Measurements from ENCODE around the gene CHRNB2. TPM values are rescaled to one million over a fixed set of nuclear protein-coding genes. Genes with fewer than 3 reads are reported as not detected.

Gene CHRNB2
- total RNA-seq, 2 donors from 2014 or later = 0.52 to 7.6 TPM

- Histone ChIP-seq H3K9me3 (no peaks in the 10 kb centered on the region), H3K36me3 (replicated peaks in 1 of 2; ENCODE audit: insufficient read depth in 1 of 2, low read depth in 2 of 2) (peaks cover 0 to 1% of the 10 kb centered on the region in 2 donors), H3K4me3 (peak overlapping the region; percentile 58 to 89), H3K27me3 (no peaks in the 10 kb centered on the region), H3K27ac (peak overlapping the region; percentile 89 to 97 (median 94)), H3K4me1 (peaks cover 33% of the 10 kb centered on the region)
- 12 to 18% methylated on average over 11 of the region's 11 CpGs for WGBS, 2 donors
- DNase-seq (peak in 1 of 4 donors; percentile 14), ATAC-seq (peak; percentile 1)
- intact Hi-C loops (cut with DNase I) = no loop called here
- TF ChIP-seq, protein P1, sequence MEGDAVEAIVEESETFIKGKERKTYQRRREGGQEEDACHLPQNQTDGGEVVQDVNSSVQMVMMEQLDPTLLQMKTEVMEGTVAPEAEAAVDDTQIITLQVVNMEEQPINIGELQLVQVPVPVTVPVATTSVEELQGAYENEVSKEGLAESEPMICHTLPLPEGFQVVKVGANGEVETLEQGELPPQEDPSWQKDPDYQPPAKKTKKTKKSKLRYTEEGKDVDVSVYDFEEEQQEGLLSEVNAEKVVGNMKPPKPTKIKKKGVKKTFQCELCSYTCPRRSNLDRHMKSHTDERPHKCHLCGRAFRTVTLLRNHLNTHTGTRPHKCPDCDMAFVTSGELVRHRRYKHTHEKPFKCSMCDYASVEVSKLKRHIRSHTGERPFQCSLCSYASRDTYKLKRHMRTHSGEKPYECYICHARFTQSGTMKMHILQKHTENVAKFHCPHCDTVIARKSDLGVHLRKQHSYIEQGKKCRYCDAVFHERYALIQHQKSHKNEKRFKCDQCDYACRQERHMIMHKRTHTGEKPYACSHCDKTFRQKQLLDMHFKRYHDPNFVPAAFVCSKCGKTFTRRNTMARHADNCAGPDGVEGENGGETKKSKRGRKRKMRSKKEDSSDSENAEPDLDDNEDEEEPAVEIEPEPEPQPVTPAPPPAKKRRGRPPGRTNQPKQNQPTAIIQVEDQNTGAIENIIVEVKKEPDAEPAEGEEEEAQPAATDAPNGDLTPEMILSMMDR (IDR thresholded peaks at IDR 0.05) = no peak
- no peak for TF ChIP-seq POLR2A (IDR thresholded peaks at IDR 0.05)
Measured at GRCh38 chr1:154607106-154607608, 39.6 kb downstream of the CHRNB2 start.

DNA sequence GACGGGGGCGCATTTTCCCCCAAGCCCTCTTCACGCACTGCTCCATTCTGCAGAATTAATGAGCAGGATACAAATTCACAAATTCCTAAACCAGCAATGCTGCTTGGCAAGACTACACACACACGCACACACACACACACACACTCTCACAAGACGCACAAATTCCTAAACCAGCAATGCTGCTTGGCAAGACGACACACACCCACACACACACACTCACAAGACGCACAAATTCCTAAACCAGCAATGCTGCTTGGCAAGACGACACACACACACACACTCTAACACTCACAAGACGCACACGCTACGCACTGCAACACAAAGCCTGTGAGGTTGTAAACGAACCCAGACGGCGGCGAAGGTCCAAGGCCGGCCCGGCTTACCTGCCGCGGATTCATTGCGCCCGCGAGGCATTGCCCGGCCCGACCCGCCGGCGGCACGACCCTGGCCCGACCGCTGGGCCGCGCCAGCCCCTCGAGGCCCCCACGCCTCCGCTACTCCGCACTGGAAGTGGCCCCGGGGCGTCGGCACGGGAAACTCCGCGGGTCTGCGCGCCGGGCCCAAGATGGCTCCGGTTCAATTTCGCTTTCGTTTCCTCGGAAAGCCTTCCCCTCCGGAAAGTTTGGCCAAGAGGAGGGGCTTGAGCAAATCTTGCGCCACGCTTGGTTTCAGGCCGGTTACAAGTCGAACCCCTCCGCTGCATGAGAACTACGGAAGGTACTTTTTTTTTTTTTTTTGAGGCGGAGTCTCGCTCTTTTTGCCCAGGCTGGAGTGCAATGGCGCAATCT is 40.2 kb downstream of the CHRNB2 start, which contains the start of gene ADAR:
TSS of gene ADAR (minus strand) at position 578 of the 788 bp plus-strand sequence. CDS start at position 398, 180 bp downstream.
- peak; percentile 96 for ATAC-seq
- Histone ChIP-seq H3K4me3 (peak within 1 kb of the TSS; percentile 58 to 89), H3K36me3 (replicated peaks in 1 of 2; ENCODE audit: insufficient read depth in 1 of 2, low read depth in 2 of 2) (no peaks in the 10 kb centered on the region), H3K9me3 (no peaks in the 10 kb centered on the region), H3K27me3 (no peaks in the 10 kb centered on the region), H3K4me1 (peaks cover 33% of the 10 kb centered on the region), H3K27ac (peak within 1 kb of the TSS; percentile 89 to 97 (median 94))
- WGBS, 2 donors = 0 to 1% methylated on average over 22 to 59 of the region's 59 CpGs
- intact Hi-C loops (cut with DNase I) = no loop called here
- TF ChIP-seq POLR2A (IDR thresholded peaks at IDR 0.05) = peak; percentile 23 to 59 (median 47)
- TF ChIP-seq, protein P1 (IDR thresholded peaks at IDR 0.05) = no peak
- DNase-seq = peak; percentile 89 to 96 (median 93)

GRCh38 chr1:154608397-154609270 is 41.1 kb downstream of the CHRNB2 start:
- 3 to 6% methylated on average over 30 to 37 of the region's 37 CpGs for WGBS, 2 donors
- DNase-seq (peak; percentile 44 to 54 (median 48)), ATAC-seq (peak; percentile 43)
- H3K4me3 ChIP-seq = peak overlapping the region; percentile 3 to 89
- no peaks in the 10 kb centered on the region for H3K36me3 ChIP-seq (replicated peaks in 1 of 2; ENCODE audit: insufficient read depth in 1 of 2, low read depth in 2 of 2)
- intact Hi-C loops (cut with DNase I) = no loop called here
- H3K27ac ChIP-seq = peak overlapping the region; percentile 65 to 97 (median 94)
- H3K27me3 ChIP-seq = no peaks in the 10 kb centered on the region
- H3K4me1 ChIP-seq = peaks cover 33% of the 10 kb centered on the region
- no peaks in the 10 kb centered on the region for H3K9me3 ChIP-seq
- TF ChIP-seq POLR2A (IDR thresholded peaks at IDR 0.05) = no peak
- TF ChIP-seq, protein P1 (IDR thresholded peaks at IDR 0.05) = no peak

DNA sequence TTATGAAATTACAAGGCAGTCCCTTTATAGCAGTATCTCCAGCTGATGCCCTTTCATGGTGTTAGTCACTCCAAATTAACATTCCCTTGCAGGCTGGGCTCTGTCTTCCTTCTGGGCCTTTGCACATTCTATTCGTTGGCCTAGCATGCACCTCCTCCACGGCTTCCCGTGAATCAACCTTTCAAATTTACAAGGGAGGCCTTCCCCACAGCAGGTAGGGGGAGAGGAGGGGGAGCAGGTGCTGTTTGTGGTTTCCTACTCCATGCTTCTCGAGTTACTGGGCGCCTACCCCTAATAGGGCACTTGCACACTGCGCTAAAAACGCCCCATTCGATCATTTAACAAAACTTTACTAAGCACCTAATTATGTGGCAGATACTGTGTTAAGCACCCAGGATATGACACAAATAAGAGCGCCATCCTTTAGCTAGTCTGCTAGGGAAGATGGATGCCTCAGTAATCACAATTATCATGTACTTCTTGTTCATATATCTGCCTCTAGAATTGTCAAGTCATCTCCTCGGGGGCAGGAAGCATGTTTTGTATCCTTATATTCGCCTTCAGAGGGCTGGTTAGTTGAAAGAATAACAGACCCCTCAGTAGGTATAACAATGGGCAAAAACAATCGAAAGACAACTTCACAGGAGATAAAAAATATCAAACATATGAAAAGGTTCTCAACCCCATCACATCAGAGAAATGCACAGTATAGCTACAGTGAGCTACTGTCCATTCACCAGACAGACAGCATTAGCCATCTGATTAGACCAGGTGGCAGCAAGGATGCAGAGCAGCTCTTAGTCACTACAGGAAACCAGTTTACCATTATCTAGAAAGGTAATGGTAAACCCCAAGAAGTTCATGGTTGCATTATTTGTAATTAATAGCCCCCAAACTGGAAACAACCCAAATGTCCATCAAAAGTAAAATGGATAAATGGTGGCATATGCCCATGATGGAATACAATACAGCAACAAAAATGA is 42.1 kb downstream of the CHRNB2 start:
- no peaks in the 10 kb centered on the region for H3K36me3 ChIP-seq (replicated peaks in 1 of 2; ENCODE audit: insufficient read depth in 1 of 2, low read depth in 2 of 2)
- no peaks in the 10 kb centered on the region for H3K27me3 ChIP-seq
- TF ChIP-seq POLR2A (IDR thresholded peaks at IDR 0.05) = no peak
- TF ChIP-seq, protein P1 (IDR thresholded peaks at IDR 0.05) = no peak
- H3K4me1 ChIP-seq = peaks cover 33% of the 10 kb centered on the region
- intact Hi-C loops (cut with DNase I) = no loop called here
- ATAC-seq (no peak), DNase-seq (no peak)
- 62 to 79% methylated on average over 12 of the region's 12 CpGs for WGBS, 2 donors
- peak overlapping the region in 1 of 4 donors; percentile 97 for H3K27ac ChIP-seq
- no peak overlapping the region for H3K4me3 ChIP-seq
- no peaks in the 10 kb centered on the region for H3K9me3 ChIP-seq
